Caco-2 (cell line): Measurements from ENCODE around the gene LRRIQ1. TPM values are rescaled to one million over a fixed set of nuclear protein-coding genes. Genes with fewer than 3 reads are reported as not detected.

Experiments
- BruUV-seq: library from RNA; stranded (reverse); fragments of 400-500 nt; replicated peaks from 2 replicates; lab custom pipeline; 2021; lab: Mats Ljungman, UMichigan
- CTCF ChIA-PET: fragments of 300-600 bp; sonication (Branson Sonifier 250); formaldehyde crosslinking; loops from one replicate; lab custom pipeline; 2022; ENCODE audit warnings: antibody characterized with exemption; lab: Charles Lee
- POLR2A ChIA-PET: fragments of 300-600 bp; sonication (Branson Sonifier 250); formaldehyde crosslinking; loops from one replicate; lab custom pipeline; 2022; ENCODE audit warnings: antibody characterized with exemption; lab: Charles Lee
- DNase-seq, 2 experiments: peaks; one replicate each; pipeline versions ENCODE4 v3.0.0 to v3.0.0-alpha.2; 2020 to 2022
- H3K27me3 ChIP-seq: replicated peaks from 2 replicates; pipeline ENCODE4 v1.6.0; 2011; ENCODE audit warnings: low read length; ENCODE audit not compliant: control insufficient read depth, insufficient read depth
- H3K36me3 ChIP-seq: 2 replicates; pipeline ENCODE4 v1.5.1; 2011; ENCODE audit warnings: low read length; ENCODE audit not compliant: control insufficient read depth, insufficient read depth
- H3K4me1 ChIP-seq: fragments of 250-450 bp; sonication (Bioruptor Pico); 2 replicates; pipeline ENCODE4 v1.5.1; 2020; ENCODE audit warnings: mild to moderate bottlenecking
- H3K4me3 ChIP-seq: 2 replicates; pipeline ENCODE4 v1.5.1; 2011; ENCODE audit warnings: low read depth, mild to moderate bottlenecking, control low read depth, low read length
- H3K9me3 ChIP-seq: fragments of 250-450 bp; sonication (Bioruptor Pico); 2 replicates; pipeline ENCODE4 v1.5.1; 2020; ENCODE audit warnings: mild to moderate bottlenecking, moderate library complexity
- H3K27ac Mint-ChIP-seq: one replicate; pipeline ENCODE4 v1.8.0; 2022; ENCODE audit warnings: mixed read lengths; ENCODE audit not compliant: unreplicated experiment
- H3K27me3 Mint-ChIP-seq: one replicate; pipeline ENCODE4 v1.8.0; 2022; ENCODE audit warnings: mixed read lengths; ENCODE audit not compliant: insufficient read depth, unreplicated experiment
- H3K36me3 Mint-ChIP-seq: one replicate; pipeline ENCODE4 v1.8.0; 2022; ENCODE audit warnings: mild to moderate bottlenecking, mixed read lengths; ENCODE audit not compliant: insufficient read depth, unreplicated experiment
- H3K4me1 Mint-ChIP-seq: one replicate; pipeline ENCODE4 v1.8.0; 2022; ENCODE audit warnings: low read depth, mixed read lengths; ENCODE audit not compliant: unreplicated experiment
- H3K4me3 Mint-ChIP-seq: one replicate; pipeline ENCODE4 v1.8.0; 2022; ENCODE audit warnings: mild to moderate bottlenecking, moderate library complexity, mixed read lengths; ENCODE audit not compliant: unreplicated experiment
- H3K9me3 Mint-ChIP-seq: one replicate; pipeline ENCODE4 v1.8.0; 2022; ENCODE audit warnings: mixed read lengths; ENCODE audit not compliant: unreplicated experiment
- CTCF ChIP-seq, 2 experiments: fragments of 200-600 bp in 1 of 2; IDR thresholded peaks; 1 replicate in 1 of 2; 2 replicates in 1 of 2; pipeline versions ENCODE4 v1.5.1 to v1.8.0; 2011 to 2022; ENCODE audit warnings: antibody characterized with exemption in 1 of 2, control low read depth in 1 of 2, inconsistent platforms in 1 of 2, low read depth in 1 of 2, low read length in 1 of 2, mild to moderate bottlenecking in 1 of 2, moderate library complexity in 1 of 2; ENCODE audit not compliant: insufficient read depth in 1 of 2, severe bottlenecking in 1 of 2, unreplicated experiment in 1 of 2
- intact Hi-C: fragments of 100-400 bp; cut with micrococcal nuclease; formaldehyde crosslinking; loops from one replicate; pipeline ENCODE4 v1.10.0; 2022; ENCODE audit not compliant: unreplicated experiment
- total RNA-seq: library from RNA; stranded (reverse); gene quantifications from 2 replicates; pipeline ENCODE4 v1.2.3, GENCODE V29; 2022

Gene LRRIQ1
- total RNA-seq, 1 experiment from 2014 or later = not detected

- TF ChIP-seq CTCF (IDR thresholded peaks at IDR 0.05; ENCODE audit: insufficient read depth in 1 of 2, low read depth in 1 of 2, low read length in 1 of 2, severe bottlenecking in 1 of 2, unreplicated experiment in 1 of 2) = no peak
- no peak for DNase-seq
- Histone ChIP-seq H3K27me3 (no peaks in the 10 kb centered on the region), H3K4me1 (no peaks in the 10 kb centered on the region), H3K9me3 (no peaks in the 10 kb centered on the region; the same call in 1 of the 2 replicates), H3K36me3 (no peaks in the 10 kb centered on the region), H3K4me3 (no peak overlapping the region)
- ChIA-PET POLR2A (no interaction called here), CTCF (no interaction called here)
- BruUV-seq = no TSS peak
- no peaks in the 10 kb centered on the region for H3K4me1 Mint-ChIP-seq
- intact Hi-C loops = no loop called here
- no peak overlapping the region for H3K4me3 Mint-ChIP-seq
- H3K27ac Mint-ChIP-seq = no peak overlapping the region
- no peaks in the 10 kb centered on the region for H3K9me3 Mint-ChIP-seq
- H3K27me3 Mint-ChIP-seq = no peaks in the 10 kb centered on the region
- no peaks in the 10 kb centered on the region for H3K36me3 Mint-ChIP-seq
Observed at GRCh38 chr12:85179680-85180270, 143.6 kb downstream of the LRRIQ1 start.

GRCh38 chr12:85182699-85183098 lies 146.5 kb downstream of the LRRIQ1 start:
- H3K4me1 ChIP-seq = no peaks in the 10 kb centered on the region
- POLR2A ChIA-PET = no interaction called here
- CTCF ChIA-PET = no interaction called here
- DNase-seq = no peak
- no TSS peak for BruUV-seq
- H3K4me1 Mint-ChIP-seq = no peaks in the 10 kb centered on the region
- TF ChIP-seq CTCF (IDR thresholded peaks at IDR 0.05; ENCODE audit: insufficient read depth in 1 of 2, low read depth in 1 of 2, low read length in 1 of 2, severe bottlenecking in 1 of 2, unreplicated experiment in 1 of 2) = no peak
- no peaks in the 10 kb centered on the region for H3K9me3 Mint-ChIP-seq
- no peaks in the 10 kb centered on the region for H3K36me3 Mint-ChIP-seq
- no peaks in the 10 kb centered on the region for H3K27me3 Mint-ChIP-seq
- no peak overlapping the region for H3K4me3 ChIP-seq
- no peaks in the 10 kb centered on the region; the same call in 1 of the 2 replicates for H3K9me3 ChIP-seq
- H3K36me3 ChIP-seq = no peaks in the 10 kb centered on the region
- H3K27me3 ChIP-seq = no peaks in the 10 kb centered on the region
- no peak overlapping the region for H3K4me3 Mint-ChIP-seq
- no peak overlapping the region for H3K27ac Mint-ChIP-seq
- intact Hi-C loops = no loop called here

GRCh38 chr12:85183855-85184254 lies 147.7 kb downstream of the LRRIQ1 start:
- ChIA-PET CTCF (no interaction called here), POLR2A (no interaction called here)
- no peak overlapping the region for H3K4me3 Mint-ChIP-seq
- Histone ChIP-seq H3K36me3 (no peaks in the 10 kb centered on the region), H3K4me1 (no peaks in the 10 kb centered on the region), H3K9me3 (no peaks in the 10 kb centered on the region; the same call in 1 of the 2 replicates), H3K4me3 (no peak overlapping the region), H3K27me3 (no peaks in the 10 kb centered on the region)
- no peak overlapping the region for H3K27ac Mint-ChIP-seq
- TF ChIP-seq CTCF (IDR thresholded peaks at IDR 0.05; ENCODE audit: insufficient read depth in 1 of 2, low read depth in 1 of 2, low read length in 1 of 2, severe bottlenecking in 1 of 2, unreplicated experiment in 1 of 2) = no peak
- no peaks in the 10 kb centered on the region for H3K27me3 Mint-ChIP-seq
- H3K36me3 Mint-ChIP-seq = no peaks in the 10 kb centered on the region
- intact Hi-C loops = no loop called here
- no peaks in the 10 kb centered on the region for H3K4me1 Mint-ChIP-seq
- BruUV-seq = no TSS peak
- no peak for DNase-seq
- no peaks in the 10 kb centered on the region for H3K9me3 Mint-ChIP-seq
